GM18526 (cell line): ENCODE results near the gene CPSF3.

Experiments used
- POLR2A ChIP-seq: IDR thresholded peaks from 3 replicates; pipeline ENCODE4 v1.6.1; 2011; ENCODE audit not compliant: insufficient read length; ENCODE audit errors: extremely low read depth

The CPSF3 gene

GRCh38 chr2:9390151-9390850 is 33.2 kb upstream of the CPSF3 start:
- no peak for TF ChIP-seq POLR2A

- TF ChIP-seq POLR2A = no peak
Observed at GRCh38 chr2:9390991-9391390, 32.5 kb upstream of the CPSF3 start.

- TF ChIP-seq POLR2A = no peak
Observed at GRCh38 chr2:9391961-9392720, 31.3 kb upstream of the CPSF3 start.

GRCh38 chr2:9392898-9393765 is 30.3 kb upstream of the CPSF3 start:
- TF ChIP-seq POLR2A = no peak

GRCh38 chr2:9394816-9395215 is 28.6 kb upstream of the CPSF3 start:
- no peak for TF ChIP-seq POLR2A

GRCh38 chr2:9397201-9397600 is 26.3 kb upstream of the CPSF3 start:
- no peak for TF ChIP-seq POLR2A

- TF ChIP-seq POLR2A = no peak
Observed at GRCh38 chr2:9398881-9399780, 24.3 kb upstream of the CPSF3 start.

- no peak for TF ChIP-seq POLR2A
Observed at GRCh38 chr2:9400268-9401058, 23.0 kb upstream of the CPSF3 start.

GRCh38 chr2:9401059-9401547 is 22.4 kb upstream of the CPSF3 start:
- TF ChIP-seq POLR2A = no peak

GRCh38 chr2:9401646-9402371 is 21.6 kb upstream of the CPSF3 start:
- no peak for TF ChIP-seq POLR2A

- TF ChIP-seq POLR2A = no peak
Observed at GRCh38 chr2:9403924-9404323, 19.5 kb upstream of the CPSF3 start.

GRCh38 chr2:9404451-9404850 is 19.0 kb upstream of the CPSF3 start:
- TF ChIP-seq POLR2A = no peak

- no peak for TF ChIP-seq POLR2A
Observed at GRCh38 chr2:9405636-9406035, 17.8 kb upstream of the CPSF3 start.
